NCI-H82 treated with DMSO at 0.1 percent for 48 hours (cell line): ENCODE data around the gene RAMP2.

Experiments
- DNase-seq: peaks from one replicate; lab custom pipeline; 2025; ENCODE audit not compliant: unreplicated experiment; lab: John Stamatoyannopoulos, UW

Gene RAMP2

DNA sequence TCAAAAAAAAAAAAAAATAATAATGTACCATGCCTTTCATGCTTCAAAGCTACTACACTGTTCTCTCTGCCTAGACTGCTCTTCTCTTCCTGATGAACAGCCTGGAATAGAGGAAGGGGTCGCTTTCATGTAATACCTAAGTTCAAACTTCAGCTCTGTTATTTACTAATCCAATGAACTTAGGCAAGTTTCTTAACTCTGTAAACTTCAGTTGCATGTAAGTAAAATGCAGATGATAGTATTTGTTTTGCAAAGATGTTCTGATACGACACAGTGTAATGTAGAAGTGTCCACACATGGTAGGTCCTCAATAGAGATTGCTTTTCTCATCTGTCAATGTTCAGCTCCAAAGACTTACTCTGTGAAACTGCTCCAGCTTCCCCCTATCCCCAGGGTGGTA, 30.9 kb downstream of the RAMP2 start:
- DNase-seq = no peak

DNA sequence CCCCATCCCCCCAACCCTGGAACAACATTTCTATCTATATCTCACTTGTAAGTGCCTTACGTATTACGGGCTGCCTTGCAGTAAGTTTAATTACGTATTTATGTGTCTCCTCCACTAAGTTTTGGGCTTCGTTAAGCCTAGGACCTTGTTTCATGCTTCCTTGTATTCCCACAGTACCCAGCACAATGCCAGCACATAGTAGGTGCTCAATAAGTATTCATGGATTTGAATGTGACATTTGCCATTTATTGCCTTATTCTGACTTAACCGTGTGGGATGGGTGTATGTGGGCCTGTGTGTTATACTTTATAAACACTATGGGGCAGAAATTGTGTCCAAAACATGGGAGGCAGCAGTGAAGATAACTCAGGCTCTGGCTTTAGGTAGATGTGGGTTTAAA, 31.5 kb downstream of the RAMP2 start:
- DNase-seq = no peak

DNA sequence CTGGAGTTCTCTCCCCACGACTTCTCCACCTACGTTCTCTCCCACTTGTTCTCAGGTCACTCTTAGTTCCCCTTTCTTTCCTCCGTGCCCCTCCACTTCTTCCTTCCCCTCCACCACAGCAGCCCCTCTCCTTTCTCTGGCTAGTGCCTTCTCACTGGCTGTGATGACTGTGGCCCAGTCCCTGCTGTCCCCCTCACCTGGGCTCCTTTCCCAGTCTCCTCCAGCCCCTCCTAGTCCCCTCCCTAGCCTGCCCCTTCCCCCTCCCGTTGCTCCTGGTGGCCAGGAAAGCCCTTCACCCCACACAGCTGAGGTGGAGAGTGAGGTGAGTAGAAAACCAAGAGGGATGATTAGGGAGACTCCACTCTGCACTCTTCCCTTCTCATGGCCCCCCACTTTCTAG, 34.0 kb downstream of the RAMP2 start:
- DNase-seq = no peak

DNA sequence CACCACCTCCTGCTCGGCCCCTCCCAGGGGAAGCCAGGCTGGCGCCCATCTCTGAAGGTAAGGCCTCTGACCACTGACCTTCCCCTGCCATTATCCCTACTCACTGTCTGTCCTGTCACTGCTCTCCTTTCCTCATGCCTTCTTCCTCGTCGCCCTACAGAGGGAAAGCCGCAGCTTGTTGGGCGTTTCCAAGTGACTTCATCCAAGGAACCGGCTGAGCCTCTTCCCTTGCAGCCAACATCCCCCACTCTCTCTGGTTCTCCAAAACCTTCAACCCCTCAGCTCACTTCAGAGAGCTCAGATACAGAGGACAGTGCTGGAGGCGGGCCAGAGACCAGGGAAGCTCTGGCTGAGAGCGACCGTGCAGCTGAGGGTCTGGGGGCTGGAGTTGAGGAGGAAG, 34.4 kb downstream of the RAMP2 start:
- no peak for DNase-seq

DNA sequence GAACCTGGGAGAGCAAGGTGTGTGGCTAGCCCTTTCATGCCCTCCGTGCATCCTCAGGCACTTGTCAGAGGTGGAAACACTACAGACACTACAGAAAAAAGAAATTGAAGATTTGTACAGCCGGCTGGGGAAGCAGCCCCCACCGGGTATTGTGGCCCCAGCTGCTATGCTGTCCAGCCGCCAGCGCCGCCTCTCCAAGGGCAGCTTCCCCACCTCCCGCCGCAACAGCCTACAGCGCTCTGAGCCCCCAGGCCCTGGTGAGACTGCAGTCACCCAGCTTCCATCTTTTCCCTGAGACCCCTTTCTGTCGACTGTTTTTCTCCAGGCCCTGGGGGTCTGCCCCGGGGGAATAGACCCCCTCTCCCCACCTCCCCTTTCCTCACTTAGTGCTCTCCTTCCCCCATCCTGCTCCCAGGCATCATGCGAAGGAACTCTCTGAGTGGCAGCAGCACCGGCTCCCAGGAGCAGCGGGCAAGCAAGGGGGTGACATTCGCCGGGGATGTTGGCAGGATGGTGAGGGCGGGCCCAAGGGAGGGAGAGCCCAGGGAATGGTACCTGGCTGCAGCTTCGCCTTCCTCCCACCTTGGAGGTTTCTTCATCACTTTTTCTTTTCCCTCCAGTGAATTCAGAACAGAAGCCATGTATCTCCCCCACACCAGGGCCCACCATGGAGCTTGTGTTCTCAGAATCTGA, 35.2 kb downstream of the RAMP2 start:
- DNase-seq = no peak

DNA sequence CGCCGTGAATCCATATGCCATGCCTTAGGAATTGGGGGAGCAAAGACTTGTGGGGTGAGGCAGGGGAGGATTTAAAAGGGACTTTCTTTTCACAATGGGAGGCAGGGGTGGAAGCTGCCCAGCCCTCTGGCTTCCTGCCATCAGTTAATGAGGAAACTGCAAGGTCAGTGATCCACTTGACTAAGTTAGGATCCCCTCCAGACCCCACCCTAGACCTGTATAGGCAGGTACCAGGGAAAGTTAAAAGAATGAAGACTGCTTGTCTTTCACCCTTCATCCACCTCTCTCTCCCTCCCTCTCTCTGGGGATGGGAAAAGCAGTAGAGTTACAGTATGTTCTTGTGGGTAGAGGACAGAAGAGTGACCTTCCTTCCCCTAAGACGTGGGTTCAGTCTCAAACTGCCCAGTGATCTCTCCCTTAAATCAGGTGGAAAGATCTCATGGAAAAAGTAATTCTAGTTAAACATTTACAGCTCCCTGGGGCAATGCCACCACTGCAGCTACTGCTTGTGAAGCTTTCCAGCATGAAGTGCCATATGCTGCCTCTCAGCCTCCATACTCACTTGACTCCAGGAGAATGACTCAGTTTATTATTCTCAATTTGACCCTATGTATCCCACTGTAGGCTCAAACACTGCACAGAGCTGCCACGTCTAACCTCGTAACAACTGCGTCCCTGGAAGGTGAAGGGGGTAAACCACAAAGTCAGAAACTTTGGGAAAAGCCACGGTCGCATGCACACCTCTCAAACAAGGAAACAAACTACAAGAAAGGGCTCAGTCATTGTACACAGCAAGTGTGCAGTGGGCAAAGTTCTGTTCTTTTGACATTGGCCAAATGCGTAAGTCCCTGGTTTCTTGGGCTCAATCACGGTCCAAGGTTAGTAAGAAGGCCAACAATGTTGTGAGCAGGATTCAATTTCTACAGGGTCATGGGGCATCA, 36.3 kb downstream of the RAMP2 start:
- DNase-seq = no peak

DNA sequence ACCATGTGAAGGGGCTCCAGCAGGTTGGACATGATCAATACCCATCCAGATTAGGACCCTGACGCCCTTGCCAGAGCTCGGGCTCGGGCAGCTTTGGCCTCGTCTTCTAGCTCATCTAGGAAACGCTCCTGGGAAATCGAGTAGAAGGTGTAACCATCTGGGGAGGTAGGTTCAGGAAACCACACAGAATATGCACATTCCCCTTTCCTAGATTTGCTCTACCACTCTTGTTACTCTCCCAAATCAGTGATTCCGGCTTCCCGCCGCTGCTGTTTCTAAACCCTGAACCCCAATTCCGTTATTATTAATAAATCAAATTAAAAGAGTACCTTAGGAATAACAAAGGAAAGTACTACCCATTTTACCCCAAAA, 37.0 kb downstream of the RAMP2 start:
- DNase-seq = no peak

DNA sequence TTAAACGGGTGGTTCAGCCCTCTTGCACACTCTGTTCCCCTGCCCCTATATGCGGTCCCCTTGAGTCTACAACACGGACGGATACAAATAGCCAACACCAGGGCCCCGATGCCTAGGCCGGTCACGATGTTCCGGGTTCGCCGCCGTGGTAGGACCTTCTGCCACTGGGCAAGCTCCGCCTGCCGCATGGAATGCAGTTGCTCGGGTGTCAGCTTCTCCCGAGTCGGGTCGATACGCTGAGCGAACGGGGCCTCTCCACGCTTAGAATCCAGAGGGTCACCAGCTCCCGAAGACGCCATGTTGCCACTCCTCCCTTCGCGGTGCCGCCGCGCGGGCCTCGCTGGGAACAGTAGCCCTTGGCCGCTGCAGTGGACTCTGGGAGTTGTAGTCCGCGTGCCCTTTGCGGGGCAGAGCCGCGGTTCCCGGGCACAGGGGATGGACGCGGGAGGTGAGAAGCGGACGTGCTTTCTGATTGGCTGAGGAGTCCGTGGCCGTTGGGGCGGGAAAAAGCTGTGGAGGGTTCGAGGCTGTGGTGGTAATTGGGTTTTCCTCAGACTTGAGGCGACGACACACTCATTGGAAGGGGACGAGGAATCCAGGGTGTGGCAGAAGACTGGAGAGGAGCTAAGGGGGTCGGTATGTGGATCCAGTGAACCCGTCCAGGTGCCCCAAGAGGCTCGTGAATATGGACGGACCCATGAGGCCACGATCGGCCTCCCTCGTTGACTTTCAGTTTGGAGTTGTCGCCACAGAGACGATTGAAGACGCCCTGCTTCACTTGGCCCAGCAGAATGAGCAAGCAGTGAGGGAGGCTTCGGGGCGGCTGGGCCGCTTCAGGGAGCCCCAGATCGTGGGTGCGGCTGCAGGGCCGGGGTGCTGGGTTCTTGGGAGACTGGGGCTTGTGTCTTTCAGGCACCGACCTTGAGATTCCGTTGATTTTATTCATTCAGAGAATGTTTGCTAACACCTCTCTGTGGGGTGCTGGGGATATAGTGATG, 37.7 kb downstream of the RAMP2 start, which contains the start of the genes CNTD1 and COA3:
Gene CNTD1 (plus strand): TSS at position 479 of the 998 bp plus-strand sequence. CDS start 207 bp downstream, at position 686.
Gene COA3 (minus strand): TSS at position 322 of the 998 bp plus-strand sequence. CDS start 23 bp downstream, at position 299.
- DNase-seq = peak; percentile 48

DNA sequence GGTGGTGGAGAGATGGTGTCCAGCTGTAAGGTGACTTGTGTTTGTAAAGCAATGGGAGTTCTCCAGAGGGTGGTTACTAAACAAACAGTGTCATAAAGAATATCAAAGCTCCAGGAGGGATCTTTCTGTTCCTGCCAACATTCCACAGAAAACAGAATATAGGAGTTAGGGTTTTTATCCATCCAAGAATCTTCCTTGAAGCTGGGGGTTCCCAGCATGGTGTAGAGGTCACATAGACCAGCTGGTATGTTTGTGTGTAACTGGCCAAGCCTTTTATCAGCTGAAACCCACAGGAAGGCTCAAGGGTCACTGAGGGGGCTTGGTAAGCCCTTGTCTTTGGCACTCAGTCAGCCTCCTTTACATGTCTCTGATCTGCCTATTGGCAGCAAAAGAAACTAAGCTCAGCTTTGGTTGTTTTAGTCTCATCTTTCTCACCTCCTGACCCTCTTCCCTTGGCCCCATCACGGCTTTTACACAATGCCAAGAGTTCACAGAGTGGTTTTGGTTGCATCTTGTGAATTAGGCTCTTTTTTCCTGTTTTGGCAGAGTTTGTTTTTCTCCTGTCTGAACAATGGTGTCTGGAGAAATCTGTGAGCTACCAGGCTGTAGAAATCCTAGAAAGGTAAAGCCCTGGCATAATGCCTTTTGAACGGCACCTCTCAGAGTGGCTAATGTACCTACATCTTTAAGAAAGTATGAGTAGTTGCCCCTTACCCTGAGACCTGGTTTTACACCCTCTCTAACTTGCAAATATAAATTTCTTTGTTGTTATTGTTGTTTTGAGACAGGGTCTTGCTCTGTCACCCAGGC, 42.3 kb downstream of the RAMP2 start:
- DNase-seq = no peak

DNA sequence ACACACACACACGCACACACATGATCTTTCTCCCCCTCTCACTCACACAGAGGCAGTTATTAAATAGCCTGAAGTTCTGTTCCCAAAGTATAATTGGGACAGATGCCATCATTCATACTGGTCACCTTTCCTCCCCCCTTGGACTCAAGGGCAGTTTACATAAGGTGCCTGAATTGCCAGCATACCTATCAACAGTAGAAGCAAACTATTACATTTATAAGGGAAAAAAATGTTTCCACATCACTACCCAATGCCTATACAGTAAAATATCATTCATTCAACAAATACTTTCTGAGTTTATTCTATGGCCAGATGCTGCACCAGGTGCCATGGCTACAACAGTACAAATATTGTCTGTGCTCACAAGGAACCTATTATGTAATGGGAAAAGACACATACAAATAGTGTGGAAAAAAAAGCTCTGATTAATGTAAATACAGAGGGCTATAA, 43.9 kb downstream of the RAMP2 start:
- DNase-seq = no peak

DNA sequence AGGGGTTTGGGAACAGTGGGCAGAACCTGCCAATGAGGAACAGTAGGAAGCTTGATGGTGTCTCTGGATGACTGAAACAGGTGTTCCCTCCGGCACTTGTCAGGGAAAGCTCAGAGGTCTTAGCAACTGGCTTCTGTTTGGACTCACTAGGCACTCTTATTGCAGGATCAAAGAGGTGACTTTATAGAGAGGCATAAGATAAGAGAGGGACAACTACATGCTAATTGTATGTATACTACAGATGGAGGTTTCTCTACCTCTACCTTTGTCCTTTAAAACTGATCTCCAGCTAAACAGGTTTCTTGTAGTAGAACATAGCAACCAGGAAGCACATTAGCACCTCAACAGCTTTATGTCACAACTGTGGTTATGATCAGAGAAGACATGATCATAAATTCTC, 45.2 kb downstream of the RAMP2 start:
- DNase-seq = no peak

DNA sequence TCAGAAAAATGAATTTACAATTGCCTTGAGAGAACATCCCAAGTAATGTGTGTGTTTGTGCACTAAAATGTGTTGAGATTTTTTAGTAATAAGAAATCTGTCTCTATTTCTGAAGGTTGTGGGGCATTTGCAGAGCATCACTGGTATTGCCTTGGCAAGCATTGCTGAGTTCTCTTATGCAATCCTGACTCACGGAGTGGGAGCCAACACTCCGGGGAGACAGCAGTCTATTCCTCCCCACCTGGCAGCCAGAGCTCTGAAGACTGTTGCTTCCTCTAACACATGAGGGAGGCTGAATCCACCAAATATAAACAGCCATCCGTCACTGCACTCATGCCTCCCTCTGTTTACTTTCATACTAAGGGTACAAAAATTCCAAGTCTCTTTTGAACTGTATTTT, 48.2 kb downstream of the RAMP2 start:
- no peak for DNase-seq
